K562 (cell line): ENCODE measurements around the gene ZNF582. TPM values are rescaled to one million over a fixed set of nuclear protein-coding genes. Genes with fewer than 3 reads are reported as not detected.
A peak's percentile ranks its signal among the peaks of the same experiment; 100 is the strongest.

Source experiments
- AFF4 ChIP-seq: sonication (generic); formaldehyde crosslinking; IDR thresholded peaks from 2 replicates; pipeline ENCODE4 v1.8.0; 2023; ENCODE audit warnings: mild to moderate bottlenecking, missing genetic modification reagents
- ATF7 ChIP-seq: fragments of 450-650 bp; IDR thresholded peaks from 2 replicates; pipeline ENCODE4 v1.7.1; 2014; ENCODE audit warnings: mild to moderate bottlenecking, moderate library complexity
- ETV1 ChIP-seq: fragments of 450-650 bp; conservative IDR thresholded peaks from 2 replicates; pipeline ENCODE4 v1.6.1; 2016; ENCODE audit warnings: missing genetic modification characterization, control low read depth, low read depth, missing compliant biosample characterization
- MEIS2 ChIP-seq: fragments of 450-650 bp; IDR thresholded peaks from 2 replicates; pipeline ENCODE4 v1.6.1; 2014; ENCODE audit warnings: mild to moderate bottlenecking; ENCODE audit not compliant: partially characterized antibody
- POLR2AphosphoS2 ChIP-seq: IDR thresholded peaks from 2 replicates; pipeline ENCODE4 v1.6.1; 2012; ENCODE audit warnings: low read length, improper control_type of control experiment
- TEAD2 ChIP-seq: fragments of 450-650 bp; IDR thresholded peaks from 2 replicates; pipeline ENCODE4 v1.6.1; 2016; ENCODE audit warnings: missing genetic modification characterization, control low read depth, missing compliant biosample characterization
- ZBTB11 ChIP-seq, 3 experiments: fragments of 200-800 bp in 1 of 3; fragments of 250-450 bp in 1 of 3; fragments of 450-650 bp in 1 of 3; sonication (Bioruptor Pico) in 1 of 3; sonication (Bioruptor generic) in 1 of 3; formaldehyde crosslinking in 1 of 3; IDR thresholded peaks; 2 replicates each; pipeline versions ENCODE4 v1.6.1 to v1.8.0; 2016 to 2022; ENCODE audit warnings: mild to moderate bottlenecking in 2 of 3, missing genetic modification characterization in 2 of 3, missing compliant biosample characterization in 1 of 3, moderate library complexity in 1 of 3
- ZMIZ1 ChIP-seq, 2 experiments: fragments of 150-350 bp in 1 of 2; IDR thresholded peaks; 2 replicates each; pipeline ENCODE4 v1.6.1; 2012 to 2016; ENCODE audit warnings: low read depth in 2 of 2, low read length in 2 of 2, mild to moderate bottlenecking in 1 of 2, moderate library complexity in 1 of 2
- ZNF436 ChIP-seq: fragments of 250-450, 450-650 bp; sonication (Bioruptor Pico); formaldehyde crosslinking; IDR thresholded peaks from 2 replicates; pipeline ENCODE4 v1.7.0; 2020; ENCODE audit warnings: mild to moderate bottlenecking
- ZNF449 ChIP-seq: fragments of 250-450 bp; sonication (Bioruptor Pico); IDR thresholded peaks from 2 replicates; pipeline ENCODE4 v1.8.0; 2022; ENCODE audit warnings: moderate library complexity, mild to moderate bottlenecking, inconsistent platforms
- polyA plus RNA-seq, 8 experiments: library from polyadenylated mRNA; depleted of rRNA in 4 of 8; stranded (reverse) in 5 of 8; unstranded in 3 of 8; fragments of >200 nt; fragmentation: Nextera tagmentation in 2 of 8; fragmentation: Illumina TruSeq in 1 of 8; extraction: Ambion mirVana in 2 of 8; extraction: Trizol in 1 of 8; gene quantifications; 2 replicates each; pipeline versions ENCODE4 v1.2.1 to v1.2.3, GENCODE V29; 2011 to 2014; ENCODE audit warnings: inconsistent platforms in 1 of 8, missing spikeins in 1 of 8
- total RNA-seq, 7 experiments: library from RNA; depleted of rRNA in 6 of 7; stranded (reverse); fragments of >200 nt in 6 of 7; fragmentation: Illumina TruSeq in 2 of 7; extraction: Trizol in 2 of 7; gene quantifications; 2 replicates each; pipeline versions ENCODE4 v1.2.1 to v1.2.3, GENCODE V29; 2011 to 2021; ENCODE audit warnings: low replicate concordance in 1 of 7

ZNF582 gene
- total and polyA plus RNA-seq, 9 of the 15 experiments (the other 6 are each of a cell fraction or from before 2014, with no cell fraction given), result 0.72 to 3.3 (median 1.6) TPM

GRCh38 chr19:56403764-56404704 lies 10.7 kb upstream of the ZNF582 start, which contains the start of gene ZNF583 (continued):
- TF ChIP-seq ZNF449 (CRISPR knock-in tag) (no peak), POLR2AphosphoS2 (no peak), AFF4 (0 out of 2 replicates have a peak, but pooled peaks have one; percentile 43), ATF7 (peak; percentile 58; the same call in 1 of the 2 replicates), ETV1 (no peak), ZBTB11 (CRISPR knock-in tag; IDR thresholded peaks at IDR 0.05) (0 out of 6 replicates have a peak, but pooled peaks of 1 of the 3 experiments have one; percentile 14), ZMIZ1 (IDR thresholded peaks at IDR 0.05; ENCODE audit: low read depth in 2 of 2, low read length in 2 of 2) (peak in 1 of 2 experiments; percentile 49; a peak in 1 of 4 replicates), ZNF436 (CRISPR knock-in tag) (no peak), TEAD2 (no peak), MEIS2 (peak; percentile 95)
